GM20000 (cell line): ENCODE data around the gene CFAP74.
"Not testable (repeated sequence)": the region's sequence is repeated elsewhere in the genome, so short reads cannot be mapped to it uniquely, and the experiment has no call there.

Experiments used
- DNase-seq: peaks from one replicate; pipeline ENCODE4 v3.0.0; 2012; ENCODE audit warnings: low spot score
- TF ChIP-seq, protein P1 (sequence below): IDR thresholded peaks from 2 replicates; pipeline ENCODE4 v1.5.1; 2012; ENCODE audit warnings: mild to moderate bottlenecking, control low read depth; ENCODE audit errors: extremely low read depth, missing control alignments

The CFAP74 gene

DNA sequence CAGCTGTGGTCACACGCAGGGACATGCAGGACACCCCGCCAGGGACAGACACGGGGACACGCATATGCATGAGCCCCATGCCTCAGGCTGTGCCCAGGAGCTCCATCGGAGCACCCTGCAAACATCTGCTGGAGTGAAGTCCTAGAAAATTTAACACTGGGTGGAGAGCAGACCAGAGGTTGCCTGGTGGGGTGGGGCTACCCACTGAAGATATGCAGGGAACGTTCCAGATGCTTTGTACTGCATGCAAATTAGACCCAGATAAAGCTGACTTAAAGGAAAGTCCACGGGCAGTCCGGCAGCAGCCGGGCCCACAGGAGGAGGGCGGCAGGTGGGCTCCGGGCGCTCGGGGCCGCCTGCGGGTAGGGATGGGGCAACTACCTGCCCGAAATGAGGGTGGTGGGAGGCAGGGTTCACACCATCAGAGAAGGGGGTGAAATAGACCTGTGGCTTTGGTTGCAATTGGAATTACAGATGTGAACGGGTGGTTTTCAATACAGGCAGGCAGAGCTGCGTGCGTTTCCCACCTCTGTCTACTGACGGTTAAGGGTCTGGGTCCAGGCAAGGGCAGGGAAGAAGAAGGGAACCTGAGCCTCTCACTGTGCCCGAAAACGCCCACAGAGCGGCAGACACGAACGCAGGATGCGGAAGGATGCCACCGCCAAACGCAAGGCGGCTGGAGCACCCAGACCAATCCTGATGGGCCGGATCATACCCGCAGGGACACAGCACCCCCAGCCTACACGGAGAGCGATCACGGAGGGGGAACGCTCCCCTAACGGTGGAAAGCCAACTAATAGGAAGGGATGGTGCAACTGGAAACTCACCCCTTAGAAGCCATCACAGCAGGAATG, 21.0 kb downstream of the CFAP74 start:
- TF ChIP-seq, protein P1, sequence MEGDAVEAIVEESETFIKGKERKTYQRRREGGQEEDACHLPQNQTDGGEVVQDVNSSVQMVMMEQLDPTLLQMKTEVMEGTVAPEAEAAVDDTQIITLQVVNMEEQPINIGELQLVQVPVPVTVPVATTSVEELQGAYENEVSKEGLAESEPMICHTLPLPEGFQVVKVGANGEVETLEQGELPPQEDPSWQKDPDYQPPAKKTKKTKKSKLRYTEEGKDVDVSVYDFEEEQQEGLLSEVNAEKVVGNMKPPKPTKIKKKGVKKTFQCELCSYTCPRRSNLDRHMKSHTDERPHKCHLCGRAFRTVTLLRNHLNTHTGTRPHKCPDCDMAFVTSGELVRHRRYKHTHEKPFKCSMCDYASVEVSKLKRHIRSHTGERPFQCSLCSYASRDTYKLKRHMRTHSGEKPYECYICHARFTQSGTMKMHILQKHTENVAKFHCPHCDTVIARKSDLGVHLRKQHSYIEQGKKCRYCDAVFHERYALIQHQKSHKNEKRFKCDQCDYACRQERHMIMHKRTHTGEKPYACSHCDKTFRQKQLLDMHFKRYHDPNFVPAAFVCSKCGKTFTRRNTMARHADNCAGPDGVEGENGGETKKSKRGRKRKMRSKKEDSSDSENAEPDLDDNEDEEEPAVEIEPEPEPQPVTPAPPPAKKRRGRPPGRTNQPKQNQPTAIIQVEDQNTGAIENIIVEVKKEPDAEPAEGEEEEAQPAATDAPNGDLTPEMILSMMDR, result no peak
- DNase-seq, result no peak

GRCh38 chr1:1981631-1982327, 21.8 kb downstream of the CFAP74 start:
- DNase-seq, result not testable (repeated sequence)

DNA sequence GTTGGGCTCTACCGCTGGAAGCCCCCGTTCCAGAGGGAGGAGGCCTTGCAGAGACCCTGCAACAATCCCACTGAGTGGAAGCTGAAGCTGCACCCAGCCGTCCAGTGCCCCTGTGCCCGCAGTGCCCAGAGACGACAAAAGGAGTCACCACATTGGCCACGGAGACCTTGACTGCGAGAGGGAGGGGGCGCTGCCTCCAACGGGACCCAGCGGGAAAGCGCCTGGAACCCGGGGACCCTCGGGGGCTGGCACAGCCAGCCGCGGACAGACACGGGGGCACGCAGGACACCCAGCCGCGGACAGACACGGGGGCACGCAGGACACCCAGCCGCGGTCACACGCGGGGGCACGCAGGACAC, 22.5 kb downstream of the CFAP74 start:
- TF ChIP-seq, protein P1, result no peak
- no peak for DNase-seq

DNA sequence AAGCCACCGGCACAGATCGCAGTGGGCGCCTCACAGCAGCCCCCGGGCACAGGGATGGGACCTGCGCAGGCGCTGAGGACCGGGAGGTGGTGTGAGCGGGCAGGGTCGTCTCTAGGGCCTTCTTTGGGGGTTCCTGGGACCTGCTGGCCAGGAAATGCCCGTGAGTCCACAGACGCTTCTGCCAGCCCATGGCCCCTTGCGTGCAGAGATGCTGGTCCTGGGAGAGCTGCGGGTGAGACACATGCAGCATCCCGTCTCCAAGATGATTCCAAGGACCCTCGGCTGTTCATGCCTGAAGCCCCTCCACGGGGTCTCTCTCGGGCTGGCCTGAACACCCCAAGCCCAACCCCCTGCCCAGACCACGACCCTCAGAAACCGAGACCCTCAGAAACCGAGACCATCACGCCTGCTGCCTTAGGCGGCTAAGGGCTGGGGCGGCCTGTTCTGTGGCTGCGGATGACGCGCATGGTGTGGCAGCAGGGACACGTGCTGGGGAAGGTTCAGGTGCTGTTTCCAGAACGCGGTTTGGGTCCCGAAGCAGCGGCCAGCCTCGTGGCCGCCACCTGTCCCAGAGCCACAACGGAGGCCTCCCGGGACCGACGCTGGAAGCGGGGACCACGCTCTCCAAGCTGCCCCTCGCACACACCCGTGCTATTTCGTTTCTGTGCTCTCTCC, 23.0 kb downstream of the CFAP74 start:
- DNase-seq, result no peak
- TF ChIP-seq, protein P1, result no peak

- DNase-seq, result no peak
- TF ChIP-seq, protein P1, result no peak
These were observed 24.0 kb downstream of the CFAP74 start for GRCh38 chr1:1979482-1980165.

- DNase-seq, result not testable (repeated sequence)
These were observed 24.7 kb downstream of the CFAP74 start for GRCh38 chr1:1978690-1979481.

- no peak for DNase-seq
- TF ChIP-seq, protein P1, result no peak
These were observed 25.5 kb downstream of the CFAP74 start for GRCh38 chr1:1978108-1978507.

DNA sequence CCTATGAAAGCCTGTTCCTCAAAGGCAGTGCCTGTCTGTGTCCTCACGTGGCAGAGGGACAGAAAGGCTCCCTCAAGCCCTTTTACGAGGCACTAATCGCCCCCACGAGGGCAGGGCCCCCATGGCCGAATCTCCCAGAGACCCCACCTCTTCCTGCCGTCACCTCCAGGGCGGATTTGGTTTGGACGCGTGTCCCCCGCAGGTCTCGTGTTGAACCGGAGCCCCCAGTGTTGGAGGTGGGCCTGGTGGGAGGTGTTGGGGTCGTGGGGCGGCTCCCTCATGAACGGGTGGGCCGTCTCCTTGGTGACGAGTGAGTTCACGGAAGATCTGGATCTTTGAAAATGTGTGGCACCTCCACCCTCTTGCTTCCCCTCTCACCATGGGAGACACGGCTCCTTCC, 27.6 kb downstream of the CFAP74 start:
- TF ChIP-seq, protein P1, result no peak
- no peak for DNase-seq
